HG03095 (cell line): ENCODE measurements around the gene COL4A6.

ENCODE experiments used
- ATAC-seq: cut with Tn5 transposase; IDR thresholded peaks from one replicate; pipeline ENCODE4 v1.9.1; 2021; ENCODE audit warnings: moderate library complexity; ENCODE audit not compliant: unreplicated experiment

The COL4A6 gene

GRCh38 chrX:108332281-108332680 is 105.9 kb downstream of the COL4A6 start:
- ATAC-seq = no peak

- no peak for ATAC-seq
Measured at GRCh38 chrX:108331126-108331909, 106.9 kb downstream of the COL4A6 start.

DNA sequence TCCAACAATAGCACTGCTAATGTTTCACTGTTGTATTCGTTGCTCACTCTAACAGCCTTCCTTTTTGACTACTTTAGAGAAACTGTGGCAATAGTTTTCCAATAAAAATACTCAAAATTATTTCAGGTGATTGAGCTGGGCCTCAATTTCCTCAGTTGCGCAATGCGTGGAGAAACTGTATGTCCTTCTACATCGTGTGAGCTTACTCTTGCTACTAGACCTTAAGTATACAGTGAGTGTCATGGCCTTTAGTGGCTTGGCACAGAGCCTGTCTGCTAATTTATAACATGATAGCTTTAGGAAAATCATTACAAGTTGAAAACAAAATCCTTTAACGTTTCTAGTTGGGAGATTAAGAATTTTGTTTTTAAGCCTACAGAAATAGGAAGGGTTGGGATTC is 114.5 kb downstream of the COL4A6 start:
- ATAC-seq = no peak

DNA sequence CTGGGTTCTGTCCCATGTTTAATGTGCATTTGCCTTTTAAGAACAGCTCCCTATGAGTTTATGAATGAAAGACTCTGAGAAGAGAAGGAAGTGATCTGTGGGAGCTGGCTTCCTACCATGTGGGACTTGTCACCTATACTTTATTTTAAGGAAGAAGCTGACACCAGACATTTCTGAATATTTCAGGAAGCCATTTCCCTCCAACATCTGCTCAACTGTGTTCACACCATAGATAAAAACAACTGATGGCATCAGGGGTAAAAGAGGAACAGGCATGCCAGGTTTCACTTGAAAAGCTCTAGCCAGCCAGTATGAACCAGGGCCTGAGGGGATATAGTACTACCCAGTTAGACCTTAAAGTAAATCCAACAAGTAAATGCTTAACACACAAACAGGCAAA is 116.0 kb downstream of the COL4A6 start:
- no peak for ATAC-seq

GRCh38 chrX:108316456-108316855 is 121.8 kb downstream of the COL4A6 start:
- ATAC-seq = no peak

DNA sequence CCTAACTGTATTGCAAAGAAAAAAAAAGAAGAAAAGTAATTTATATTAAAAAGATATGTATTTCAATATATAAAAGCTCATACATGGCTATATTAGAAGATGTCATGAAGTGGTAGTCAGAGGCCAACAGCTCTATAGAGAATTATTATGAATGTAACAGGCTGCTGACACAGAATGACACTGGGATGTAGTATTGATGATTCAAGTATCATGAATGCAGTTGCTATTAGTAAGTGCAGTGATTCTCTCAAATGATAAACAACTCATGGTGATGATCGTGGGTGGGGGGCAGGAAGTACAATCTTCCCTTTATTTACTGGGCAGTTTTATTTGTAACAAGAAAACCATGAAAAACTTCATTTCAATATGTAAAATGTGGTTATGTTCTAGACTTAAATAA is 124.6 kb downstream of the COL4A6 start:
- ATAC-seq = no peak

DNA sequence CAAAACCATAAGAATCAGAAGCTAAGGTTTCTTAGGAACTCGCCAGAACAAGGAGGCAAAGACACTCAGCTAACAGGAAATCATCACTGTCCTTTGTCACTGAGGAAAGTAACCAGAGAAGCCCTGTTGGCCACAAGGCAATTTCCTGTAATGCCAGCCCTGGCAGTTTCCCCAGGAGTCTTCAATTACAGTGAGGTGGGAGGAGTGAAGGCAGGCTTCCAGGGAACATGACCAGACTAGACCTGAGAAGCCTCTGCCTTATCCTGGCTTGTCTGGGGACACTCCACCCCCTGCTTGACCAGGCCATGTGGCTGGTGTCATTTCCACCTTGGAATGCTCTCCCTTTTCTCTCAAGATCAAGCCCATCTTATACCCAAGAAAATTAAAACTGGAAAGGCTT is 125.3 kb downstream of the COL4A6 start:
- ATAC-seq = no peak

DNA sequence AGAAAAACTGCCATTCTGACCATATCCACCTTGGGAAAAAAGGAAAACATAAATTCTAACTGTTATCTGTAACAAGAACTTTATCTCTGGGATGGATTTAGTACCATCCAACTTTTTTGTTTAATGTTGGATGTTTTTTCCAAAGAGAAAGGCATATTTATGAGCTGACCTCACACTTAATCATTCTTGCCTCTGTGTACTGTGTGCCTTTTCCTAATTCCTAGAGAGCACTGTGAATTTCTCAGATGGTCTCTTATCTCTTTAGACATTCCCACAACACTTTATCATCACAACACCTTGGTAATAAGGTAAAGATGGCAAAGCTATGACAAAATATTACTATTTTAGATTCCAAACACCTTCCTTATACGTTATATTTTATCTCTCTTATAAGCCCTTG is 126.2 kb downstream of the COL4A6 start:
- no peak for ATAC-seq

DNA sequence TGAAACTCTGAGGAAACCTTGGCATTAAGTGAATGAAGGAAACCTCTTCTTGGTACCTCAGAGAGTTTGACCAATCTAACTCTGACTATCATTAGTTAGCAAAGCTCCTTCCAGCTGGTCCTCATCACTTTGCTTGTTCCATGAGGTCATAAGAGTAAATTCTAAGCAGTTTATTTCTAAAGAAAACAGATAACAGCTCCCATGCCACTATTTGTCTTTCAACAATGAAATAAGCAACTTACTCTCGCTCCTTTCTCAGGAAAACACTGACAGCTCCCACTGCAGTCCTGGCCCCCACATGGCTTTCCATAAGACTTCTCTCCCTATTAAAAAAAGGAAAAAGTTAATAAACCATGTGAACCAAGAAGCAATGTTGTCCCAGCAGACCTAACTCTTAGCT is 127.7 kb downstream of the COL4A6 start:
- no peak for ATAC-seq

DNA sequence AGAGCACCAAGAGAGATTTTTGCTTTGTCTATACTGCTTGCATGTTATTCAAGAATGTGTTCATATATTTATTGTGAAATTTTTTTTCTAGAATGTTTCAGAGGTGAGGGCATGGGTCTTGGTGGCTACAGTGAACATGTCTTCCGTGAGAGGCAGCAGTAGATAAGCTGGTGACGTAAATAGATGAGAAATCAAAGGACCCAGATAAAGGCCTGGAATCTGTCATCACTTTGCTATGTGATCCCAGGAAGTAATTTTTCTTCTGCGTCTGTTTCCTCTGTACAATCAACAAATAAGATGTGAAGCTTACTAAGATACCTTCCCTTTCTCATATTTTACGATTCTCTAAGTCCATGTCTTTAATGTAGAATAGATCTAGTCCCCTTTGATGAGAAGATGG is 129.1 kb downstream of the COL4A6 start:
- no peak for ATAC-seq

DNA sequence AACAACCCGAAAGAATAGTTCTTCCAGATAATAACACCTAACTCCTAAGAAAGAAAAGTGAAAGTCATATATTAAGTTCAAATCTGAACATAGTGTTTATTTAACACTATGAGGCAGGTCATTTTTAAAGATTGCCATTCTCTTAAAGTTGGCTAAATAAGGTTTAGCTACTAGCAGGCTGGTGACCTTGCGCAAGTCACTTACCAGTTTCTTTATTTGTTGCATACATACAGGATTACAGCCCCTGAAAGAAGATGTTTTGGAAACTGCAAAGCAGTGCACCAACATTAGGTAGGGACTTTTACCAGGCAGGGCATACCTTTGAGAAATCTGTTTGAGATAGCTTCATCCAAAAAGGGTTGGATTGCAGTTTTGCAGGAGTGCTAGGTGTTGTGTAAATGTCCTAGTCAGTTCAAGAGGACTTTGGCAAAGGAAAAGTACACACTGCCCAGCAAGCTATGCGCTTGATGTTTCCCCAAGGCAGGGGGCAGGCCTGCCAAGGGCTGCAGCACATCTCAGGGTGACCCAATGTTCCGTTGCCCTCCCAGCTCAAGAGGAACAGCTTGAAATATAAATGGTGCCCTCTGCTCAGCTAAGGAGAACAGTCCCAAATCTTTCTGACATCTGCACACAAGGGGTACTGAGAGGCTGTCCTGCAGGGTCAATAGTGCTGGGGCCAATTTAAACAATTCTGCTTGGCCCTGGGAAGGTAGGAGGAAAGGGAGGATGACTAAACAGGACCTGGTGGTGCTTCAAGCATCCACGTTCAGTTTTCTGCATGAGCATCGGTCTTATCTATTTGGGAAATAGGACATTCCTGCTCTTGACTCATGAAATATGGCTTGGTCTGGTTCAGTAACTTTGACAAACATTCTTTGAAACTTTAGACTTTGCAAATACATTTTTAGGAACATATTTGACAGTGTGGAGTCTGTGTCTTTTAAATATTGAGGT is 130.8 kb downstream of the COL4A6 start:
- ATAC-seq = no peak

DNA sequence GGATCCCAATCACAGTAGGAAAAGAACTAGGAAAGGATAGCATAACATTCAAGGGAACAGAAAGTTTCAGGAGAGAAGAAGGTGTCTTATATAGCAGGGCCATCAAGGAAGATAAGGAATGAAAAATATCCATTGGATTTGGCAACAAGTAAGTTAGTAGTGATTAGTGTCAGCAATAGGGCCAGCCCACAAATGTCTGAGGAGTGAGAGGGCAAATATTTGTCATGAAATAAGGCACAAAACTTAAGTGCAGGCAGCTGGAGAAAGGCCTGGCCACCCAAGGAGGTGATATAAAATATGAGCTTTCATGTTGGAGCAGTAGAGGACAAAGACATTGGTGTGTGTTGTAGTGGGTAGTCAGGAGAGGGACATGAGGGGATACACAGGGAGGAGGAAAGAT is 132.1 kb downstream of the COL4A6 start:
- ATAC-seq = no peak

DNA sequence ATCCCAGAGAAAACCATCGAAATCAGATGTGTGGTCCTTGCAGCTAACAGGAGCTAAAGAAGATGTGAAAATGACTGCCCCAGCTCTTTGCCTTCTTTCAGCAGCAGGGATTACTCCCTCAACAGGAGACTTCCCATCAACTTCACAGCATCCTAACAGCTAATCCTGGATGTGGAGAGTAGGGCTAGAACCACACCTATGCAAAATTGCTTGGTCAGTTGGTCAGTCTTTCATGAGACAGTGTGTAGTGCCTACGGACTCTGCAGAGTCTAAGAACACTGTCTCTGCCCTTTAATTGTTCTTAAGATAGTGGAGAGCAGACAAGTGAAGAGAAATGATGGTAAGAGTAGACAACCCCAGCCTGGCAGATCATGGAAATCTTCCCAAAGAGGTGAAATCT is 133.5 kb downstream of the COL4A6 start:
- ATAC-seq = no peak

DNA sequence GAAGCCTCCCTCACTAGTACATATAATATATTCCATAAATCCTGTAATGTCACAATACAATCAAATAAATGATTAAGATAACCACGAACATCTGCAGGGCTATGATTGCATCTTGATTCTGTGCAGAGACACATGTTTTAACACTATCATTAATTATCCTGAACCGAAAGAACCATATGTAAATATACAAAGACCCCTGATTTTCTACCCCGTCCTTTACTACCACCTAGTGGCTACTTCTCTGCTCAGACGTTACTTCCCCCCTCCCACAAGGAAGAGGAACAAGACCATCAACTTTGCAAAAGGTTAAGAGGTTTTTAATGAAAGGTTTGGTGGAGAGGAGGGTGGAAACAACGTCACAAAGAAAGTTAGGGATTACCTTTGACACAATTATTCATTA is 134.0 kb downstream of the COL4A6 start:
- ATAC-seq = no peak

- ATAC-seq = no peak
Measured at GRCh38 chrX:108303682-108304081, 134.5 kb downstream of the COL4A6 start.

DNA sequence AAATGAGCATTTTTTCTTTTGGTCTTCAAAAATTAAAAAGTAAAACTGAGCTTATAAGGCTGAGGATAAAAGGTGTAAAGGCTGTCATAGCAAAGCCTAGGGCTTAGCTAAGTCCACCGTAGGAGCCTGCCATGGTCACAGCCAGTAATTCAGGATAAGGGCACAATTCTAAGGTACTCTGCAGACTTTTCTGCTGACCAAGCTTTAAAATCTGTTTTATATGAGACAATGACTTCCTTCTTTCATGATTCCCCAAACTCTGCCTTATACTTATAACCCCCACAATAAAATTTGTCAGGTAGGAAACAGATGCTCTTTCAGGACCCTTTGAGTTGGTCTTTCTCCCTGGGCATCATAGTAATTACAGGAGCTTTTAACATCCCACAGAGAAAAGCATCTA is 138.5 kb downstream of the COL4A6 start:
- no peak for ATAC-seq

GRCh38 chrX:108299101-108299591 is 139.1 kb downstream of the COL4A6 start:
- ATAC-seq = peak; percentile 69

DNA sequence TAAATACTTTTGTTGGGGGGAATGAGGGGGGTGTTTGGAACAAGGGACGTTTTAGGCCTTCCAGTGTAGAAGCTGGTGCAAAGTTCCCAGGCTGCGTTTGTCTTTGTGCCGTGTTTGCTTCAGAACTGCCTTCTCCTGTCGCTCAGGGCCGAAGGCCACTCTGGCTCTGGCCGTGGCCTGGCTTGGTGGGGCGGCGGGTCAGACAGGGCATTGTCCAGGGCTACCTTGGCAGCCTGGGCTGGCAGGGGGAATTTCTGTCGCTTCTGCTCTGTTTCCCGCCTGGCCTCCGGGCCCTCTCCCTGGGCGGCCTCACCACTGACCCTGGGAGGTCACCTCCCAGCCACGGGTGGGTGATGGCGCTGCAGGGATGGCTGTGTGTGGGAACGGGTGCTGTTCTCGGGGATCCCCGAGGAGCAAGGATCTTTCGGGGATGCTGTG is 140.0 kb downstream of the COL4A6 start:
- no peak for ATAC-seq

DNA sequence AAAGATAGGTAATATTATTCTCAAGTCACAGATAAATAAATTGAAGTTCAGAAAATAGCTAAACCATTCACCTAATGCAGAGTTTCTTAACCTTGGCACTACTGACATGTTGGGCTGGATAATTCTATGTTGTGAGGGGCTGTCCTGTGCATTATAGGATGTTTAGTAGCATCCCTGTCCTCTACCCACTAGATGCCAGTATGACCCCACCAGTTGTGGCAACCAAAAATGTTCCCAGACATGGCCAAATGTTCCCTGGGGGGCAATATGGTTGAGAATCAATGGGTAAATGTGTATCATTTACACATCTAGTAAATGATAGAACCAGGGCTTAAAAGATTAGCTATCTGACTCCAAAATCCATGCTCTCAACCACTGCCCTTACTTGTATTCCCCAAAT is 140.9 kb downstream of the COL4A6 start:
- ATAC-seq = no peak

DNA sequence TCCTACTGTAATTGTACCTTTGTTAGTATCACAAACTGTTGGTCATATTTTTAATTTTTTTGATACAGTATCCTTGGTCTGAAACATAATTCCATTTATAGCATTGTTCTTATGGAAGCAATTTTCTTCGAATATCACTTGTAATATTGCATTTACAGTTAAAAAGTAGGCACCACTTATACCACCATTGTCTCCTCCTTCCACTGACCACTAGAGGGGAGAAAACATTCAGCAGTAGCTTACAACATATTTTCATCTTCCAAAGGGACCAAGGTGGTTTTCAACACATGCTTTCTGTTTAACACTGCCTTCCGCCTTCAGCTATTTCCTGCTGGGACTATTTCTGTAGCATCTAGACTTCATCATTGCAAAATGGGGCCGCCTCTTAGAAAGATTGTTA is 146.2 kb downstream of the COL4A6 start:
- no peak for ATAC-seq

DNA sequence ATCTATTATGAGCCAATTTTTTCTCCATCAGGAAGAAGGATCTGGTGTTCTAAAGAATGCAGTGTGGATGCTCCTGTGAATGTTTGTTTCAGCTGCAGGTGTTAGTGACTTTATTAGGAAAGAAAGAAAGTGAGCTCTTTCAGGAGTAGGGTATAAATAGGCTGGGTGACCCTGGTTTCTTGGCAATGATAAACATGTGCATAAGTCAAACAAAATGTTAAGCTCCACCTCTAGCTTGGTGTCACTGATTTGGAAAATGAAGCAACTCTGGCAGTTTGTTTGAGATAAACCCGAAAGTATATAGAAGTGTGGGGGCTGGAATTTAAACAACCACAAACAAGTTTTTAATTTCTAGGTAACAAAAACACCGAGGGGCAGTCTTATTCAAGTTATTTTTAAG is 152.3 kb downstream of the COL4A6 start:
- no peak for ATAC-seq

- no peak for ATAC-seq
Measured at GRCh38 chrX:108285356-108285755, 152.9 kb downstream of the COL4A6 start.
